ENCODE measurements around the gene NSD1. TPM values are rescaled to one million over a fixed set of nuclear protein-coding genes. Genes with fewer than 3 reads are reported as not detected.

The NSD1 gene
- total and polyA plus RNA-seq, 2 of the 8 experiments (the other 6 are each of a cell fraction or from before 2014, with no cell fraction given), result 22.8 to 168 TPM

DNA sequence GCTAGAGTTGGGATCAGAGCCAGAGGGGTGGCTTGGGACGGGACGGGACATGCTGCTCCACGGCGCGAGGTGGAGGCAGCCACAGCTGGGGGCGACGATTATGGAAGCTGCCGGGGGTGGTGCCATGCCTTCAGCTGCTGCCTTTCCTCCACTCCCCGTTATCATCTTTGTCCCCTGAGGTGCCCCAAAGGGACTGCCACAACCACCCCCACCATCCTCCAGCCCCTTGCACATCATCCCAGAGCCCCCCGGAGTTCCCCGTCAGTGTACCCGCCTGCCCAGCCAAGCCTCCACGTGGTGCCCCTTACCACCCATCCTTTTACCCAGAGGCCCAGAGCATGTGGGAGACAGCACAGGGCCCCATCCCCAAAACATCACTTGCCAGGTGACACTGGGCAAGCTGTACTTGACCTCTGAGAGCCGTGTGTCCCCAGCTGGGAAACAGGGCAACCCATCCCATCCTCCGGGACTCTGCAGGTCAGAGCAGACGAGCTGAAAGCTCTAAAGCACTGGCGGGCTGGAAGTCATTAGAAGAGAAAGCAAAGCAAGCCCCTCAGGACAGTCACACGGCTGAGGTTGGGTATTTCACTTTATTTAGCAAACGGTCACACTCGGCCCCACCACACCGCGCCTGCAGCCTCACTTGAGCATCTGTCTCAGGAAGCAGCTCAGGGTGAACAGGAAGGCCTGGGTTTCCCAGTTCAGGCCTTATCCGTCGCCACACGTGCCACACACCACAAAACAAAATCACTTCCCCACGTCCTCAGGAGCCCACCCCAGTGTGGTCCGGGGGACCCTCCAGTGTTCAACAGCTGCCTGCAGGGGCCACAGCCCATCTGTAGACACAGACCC is 197.6 kb downstream of the NSD1 start (continued):
- TF ChIP-seq BRCA1 (IDR thresholded peaks at IDR 0.05; ENCODE audit: low read depth, low read length), result no peak
- TF ChIP-seq CHD2 (IDR thresholded peaks at IDR 0.05; ENCODE audit: low read length), result no peak
- no peak for TF ChIP-seq KDM4A (IDR thresholded peaks at IDR 0.05; ENCODE audit: low read depth, low read length, severe bottlenecking)
- TF ChIP-seq YY1 (IDR thresholded peaks at IDR 0.05; ENCODE audit: low read depth, low read length), result no peak
- no peak for TF ChIP-seq POU5F1 (IDR thresholded peaks at IDR 0.05; ENCODE audit: low read depth, low read length)
- TF ChIP-seq SIRT6 (IDR thresholded peaks at IDR 0.05; ENCODE audit: low read length), result no peak
- TF ChIP-seq POLR2A (IDR thresholded peaks at IDR 0.05; ENCODE audit: control extremely low read depth in 1 of 2, low read depth in 2 of 2, low read length in 2 of 2), result no peak
- no peak for TF ChIP-seq KDM5A (IDR thresholded peaks at IDR 0.05; ENCODE audit: low read length)
